Dermis lymphatic vessel endothelial cell (primary cell): ENCODE results near the gene IL10RA. TPM values are rescaled to one million over a fixed set of nuclear protein-coding genes. Genes with fewer than 3 reads are reported as not detected.

Source experiments
- total RNA-seq: library from RNA; depleted of rRNA; stranded (reverse); fragments of >200 nt; gene quantifications from 2 replicates; pipeline ENCODE4 v1.2.1, GENCODE V29; 2014

Gene IL10RA
- not detected in 2 replicates for total RNA-seq

DNA sequence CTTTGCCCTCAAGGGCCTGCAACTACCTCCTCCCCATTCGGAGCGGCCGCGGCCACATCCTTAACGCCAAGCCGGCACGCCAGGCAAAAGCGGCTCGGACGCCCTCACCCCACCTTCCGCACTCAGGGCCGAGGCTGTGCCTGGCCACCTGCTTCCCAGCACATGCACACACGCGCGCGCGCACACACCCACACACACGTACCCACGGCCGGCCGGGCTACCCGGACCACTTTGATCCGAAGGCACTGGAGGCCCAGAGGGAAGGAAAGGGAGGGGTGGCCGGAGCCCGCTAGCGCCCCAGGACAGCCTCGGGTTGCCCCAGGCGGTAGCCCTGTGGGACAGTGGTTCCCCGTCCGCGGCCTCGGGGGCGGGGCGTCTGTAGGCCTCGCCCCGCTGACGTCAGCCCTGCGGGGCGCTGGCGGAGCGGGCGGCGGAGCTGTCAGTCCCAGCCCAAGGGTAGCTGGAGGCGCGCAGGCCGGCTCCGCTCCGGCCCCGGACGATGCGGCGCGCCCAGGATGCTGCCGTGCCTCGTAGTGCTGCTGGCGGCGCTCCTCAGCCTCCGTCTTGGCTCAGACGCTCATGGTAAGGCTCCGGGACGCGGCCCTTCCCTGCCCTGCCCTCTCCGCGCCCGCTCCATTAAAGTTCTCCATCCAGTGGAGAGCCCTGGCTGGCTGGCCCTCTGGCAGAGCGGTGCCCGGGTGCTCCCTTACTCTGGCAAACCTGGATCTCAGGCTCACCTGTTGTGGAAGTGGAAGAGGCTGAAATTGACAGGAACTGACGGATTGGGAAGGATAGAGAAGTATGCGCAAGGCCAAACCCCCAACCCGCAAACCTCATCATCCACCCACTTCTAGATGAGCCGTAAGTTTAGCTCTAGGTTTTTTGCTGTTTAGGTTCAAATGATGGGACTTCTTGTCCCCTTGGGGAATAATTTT is at the start of gene IL10RA:
Gene IL10RA, plus strand, starts transcription at position 442 of the 935 bp plus-strand sequence. Its CDS starts 74 bp downstream, at position 516.

Other genes with a start within 250 kb of the IL10RA start
- gene DSCAML1, start 189.2 kb upstream of the IL10RA start, total RNA-seq, result not detected in 2 replicates
- gene FXYD2, start 161.7 kb upstream of the IL10RA start, total RNA-seq, result 0.98 and 1.2 TPM in 2 replicates
- gene FXYD6, start 109.7 kb upstream of the IL10RA start, total RNA-seq, result 3.7 and 11.3 TPM in 2 replicates
- gene TMPRSS13, start 57.0 kb upstream of the IL10RA start, total RNA-seq, result not detected in 2 replicates
- gene TMPRSS4, start 90.7 kb downstream of the IL10RA start, total RNA-seq, result not detected in 2 replicates
- not detected in 2 replicates for gene SMIM35, start 100.6 kb downstream of the IL10RA start, total RNA-seq
- under 0.01 and 0.11 TPM in 2 replicates for gene SCN4B, start 166.4 kb downstream of the IL10RA start, total RNA-seq
- gene SCN2B, start 190.2 kb downstream of the IL10RA start, total RNA-seq, result not detected in 2 replicates
- 0.11 and 0.17 TPM in 2 replicates for gene JAML, start 238.6 kb downstream of the IL10RA start, total RNA-seq